Activated CD4-positive, alpha-beta memory T cell treated with anti-CD3 and anti-CD28 coated beads, Interleukin-2, amount 10 ng/mL, durations not matched to agents 7 days and 5 days (primary cell): ENCODE data around the gene PADI1. TPM values are rescaled to one million over a fixed set of nuclear protein-coding genes. Genes with fewer than 3 reads are reported as not detected.

Experiments used
- CTCF ChIA-PET: fragments of 350-600 bp; sonication (Branson Sonifier 250); formaldehyde crosslinking; loops from one replicate; lab custom pipeline; 2021; ENCODE audit warnings: antibody characterized with exemption, inconsistent platforms; lab: Charles Lee
- POLR2A ChIA-PET: fragments of 350-600 bp; sonication (Branson Sonifier 250); formaldehyde crosslinking; loops from one replicate; lab custom pipeline; 2021; ENCODE audit warnings: antibody characterized with exemption; lab: Charles Lee
- DNase-seq: peaks from one replicate; pipeline ENCODE4 v3.0.0-alpha.2; 2020
- H3K27ac Mint-ChIP-seq: one replicate; pipeline ENCODE4 v1.8.0; 2021; ENCODE audit warnings: mild to moderate bottlenecking, mixed read lengths
- H3K27me3 Mint-ChIP-seq: one replicate; pipeline ENCODE4 v1.8.0; 2021; ENCODE audit warnings: mixed read lengths
- H3K36me3 Mint-ChIP-seq: one replicate; pipeline ENCODE4 v1.8.0; 2021; ENCODE audit warnings: low read depth, mixed read lengths
- H3K4me1 Mint-ChIP-seq: one replicate; pipeline ENCODE4 v1.8.0; 2021; ENCODE audit warnings: mixed read lengths
- H3K4me3 Mint-ChIP-seq: one replicate; pipeline ENCODE4 v1.8.0; 2021; ENCODE audit warnings: mild to moderate bottlenecking, mixed read lengths
- H3K9me3 Mint-ChIP-seq: one replicate; pipeline ENCODE4 v1.8.0; 2021; ENCODE audit warnings: mixed read lengths
- total RNA-seq, 2 experiments: library from RNA; stranded (reverse); gene quantifications; one replicate each; pipeline ENCODE4 v1.2.3, GENCODE V29; 2021

The PADI1 gene
- total RNA-seq, 2 experiments from 2014 or later = not detected

DNA sequence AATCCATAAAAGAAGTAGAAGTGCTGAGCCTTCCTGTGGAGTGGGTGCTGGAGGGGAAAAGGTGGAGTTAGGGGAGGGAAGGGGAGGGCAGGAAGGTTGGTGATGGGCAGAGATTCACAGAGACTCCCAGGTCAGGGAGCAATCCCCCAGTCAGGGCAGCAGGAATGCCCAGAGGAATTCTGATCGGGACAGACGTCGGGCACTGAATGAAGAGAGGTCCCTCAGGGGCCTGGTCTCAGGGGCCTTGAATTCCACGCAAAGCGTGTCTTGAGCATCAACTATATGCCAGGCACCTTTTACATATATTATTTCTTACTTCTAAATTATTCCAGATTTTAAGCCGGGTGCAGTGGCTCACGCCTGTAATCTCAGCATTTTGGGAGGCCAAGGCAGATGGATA is 7.2 kb upstream of the PADI1 start:
- DNase-seq = no peak
- CTCF ChIA-PET = no interaction called here
- H3K36me3 Mint-ChIP-seq = no peaks in the 10 kb centered on the region

GRCh38 chr1:17198476-17199258 is 6.3 kb upstream of the PADI1 start:
- no peak overlapping the region for H3K27ac Mint-ChIP-seq
- no peak for DNase-seq
- POLR2A ChIA-PET = no interaction called here

More for the DNA sequence above, 7.2 kb upstream of the PADI1 start:
- POLR2A ChIA-PET = no interaction called here
- H3K4me1 Mint-ChIP-seq = peaks cover 18% of the 10 kb centered on the region
- H3K4me3 Mint-ChIP-seq = no peak overlapping the region
- no peak overlapping the region for H3K27ac Mint-ChIP-seq
- H3K27me3 Mint-ChIP-seq = peaks cover 5% of the 10 kb centered on the region
- H3K9me3 Mint-ChIP-seq = no peaks in the 10 kb centered on the region

GRCh38 chr1:17199267-17200044 is 5.5 kb upstream of the PADI1 start:
- peaks cover 28% of the 10 kb centered on the region for H3K4me1 Mint-ChIP-seq
- POLR2A ChIA-PET = no interaction called here

More at GRCh38 chr1:17198476-17199258, 6.3 kb upstream of the PADI1 start:
- CTCF ChIA-PET = no interaction called here
- no peak overlapping the region for H3K4me3 Mint-ChIP-seq
- H3K9me3 Mint-ChIP-seq = no peaks in the 10 kb centered on the region
- H3K27me3 Mint-ChIP-seq = peaks cover 11% of the 10 kb centered on the region
- H3K4me1 Mint-ChIP-seq = peaks cover 25% of the 10 kb centered on the region
- H3K36me3 Mint-ChIP-seq = no peaks in the 10 kb centered on the region

GRCh38 chr1:17200246-17200645 is 4.7 kb upstream of the PADI1 start:
- H3K27me3 Mint-ChIP-seq = peaks cover 13% of the 10 kb centered on the region
- no peaks in the 10 kb centered on the region for H3K9me3 Mint-ChIP-seq
- H3K27ac Mint-ChIP-seq = no peak overlapping the region
- ChIA-PET POLR2A (no interaction called here), CTCF (interaction anchor here (0.6 kb wide), 1 partner anchor 75 kb away, joined by 3 read pairs; no protein-coding TSS in a partner anchor)
- DNase-seq = no peak
- H3K4me1 Mint-ChIP-seq = peaks cover 30% of the 10 kb centered on the region
- no peak overlapping the region for H3K4me3 Mint-ChIP-seq
- no peaks in the 10 kb centered on the region for H3K36me3 Mint-ChIP-seq

More at GRCh38 chr1:17199267-17200044, 5.5 kb upstream of the PADI1 start:
- Mint-ChIP-seq H3K9me3 (no peaks in the 10 kb centered on the region), H3K27me3 (peaks cover 13% of the 10 kb centered on the region), H3K4me3 (no peak overlapping the region), H3K36me3 (no peaks in the 10 kb centered on the region), H3K27ac (no peak overlapping the region)
- CTCF ChIA-PET = interaction anchor here (0.6 kb wide), 1 partner anchor 74 kb away, joined by 3 read pairs; no protein-coding TSS in a partner anchor
- DNase-seq = no peak

- H3K27me3 Mint-ChIP-seq = peaks cover 16% of the 10 kb centered on the region
- peaks cover 32% of the 10 kb centered on the region for H3K4me1 Mint-ChIP-seq
- DNase-seq = no peak
- no peak overlapping the region for H3K4me3 Mint-ChIP-seq
- CTCF ChIA-PET = no interaction called here
- POLR2A ChIA-PET = interaction anchor here (0.9 kb wide), 1 partner anchor 14 kb away, joined by 3 read pairs; no protein-coding TSS in a partner anchor
- no peak overlapping the region for H3K27ac Mint-ChIP-seq
- H3K9me3 Mint-ChIP-seq = no peaks in the 10 kb centered on the region
- no peaks in the 10 kb centered on the region for H3K36me3 Mint-ChIP-seq
Observed at GRCh38 chr1:17200756-17201155, 4.2 kb upstream of the PADI1 start.

DNA sequence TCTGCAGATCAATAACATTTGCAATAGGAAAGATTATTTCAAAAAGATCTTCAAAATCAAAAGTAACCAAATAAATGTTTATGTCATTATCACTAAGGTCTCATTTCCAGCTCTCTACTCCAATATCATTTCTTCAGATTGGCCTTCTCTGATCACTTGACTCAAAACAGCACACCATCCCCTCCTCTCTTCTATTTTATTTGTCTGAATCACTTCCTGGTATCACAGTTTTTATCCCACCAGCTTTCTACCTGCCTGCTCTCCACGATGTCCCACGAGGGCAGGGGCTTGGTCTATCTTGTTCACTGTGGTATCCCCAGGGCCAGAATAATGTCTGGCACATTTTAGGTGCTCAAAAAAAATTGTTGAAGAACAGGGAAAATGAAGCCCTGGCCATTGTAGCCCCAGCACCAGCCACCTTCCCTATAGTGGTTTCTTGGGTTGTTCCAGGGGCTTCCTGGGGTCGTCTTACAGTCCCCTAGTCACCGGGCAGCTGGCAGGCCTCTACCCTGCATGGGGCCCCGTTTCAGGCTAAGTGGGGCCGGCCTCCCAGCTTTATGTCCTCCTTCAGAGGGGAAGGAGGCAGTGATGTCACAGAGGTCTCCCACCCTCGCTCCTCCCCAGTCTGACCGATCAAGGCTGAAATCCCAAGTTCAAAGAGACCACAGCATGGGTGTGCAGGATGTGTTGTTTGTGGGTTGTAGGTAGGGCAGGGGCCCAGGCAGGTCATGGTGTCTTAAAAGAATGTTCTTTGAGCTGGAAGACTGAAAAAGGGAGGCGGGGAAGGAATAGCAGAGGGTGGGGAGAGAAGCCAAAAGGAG is 3.5 kb upstream of the PADI1 start:
- Mint-ChIP-seq H3K4me3 (peak overlapping the region; percentile 3), H3K36me3 (no peaks in the 10 kb centered on the region), H3K27me3 (peaks cover 22% of the 10 kb centered on the region), H3K4me1 (peaks cover 32% of the 10 kb centered on the region), H3K9me3 (no peaks in the 10 kb centered on the region), H3K27ac (peak overlapping the region; percentile 2)
- ChIA-PET CTCF (no interaction called here), POLR2A (interaction anchor here (0.9 kb wide), 1 partner anchor 13 kb away, joined by 3 read pairs; no protein-coding TSS in a partner anchor)
- peak; percentile 20 for DNase-seq

GRCh38 chr1:17205652-17206051 is 724 bp downstream of the PADI1 start:
- no peaks in the 10 kb centered on the region for H3K9me3 Mint-ChIP-seq
- H3K27me3 Mint-ChIP-seq = peaks cover 20% of the 10 kb centered on the region
- peaks cover 45% of the 10 kb centered on the region for H3K4me1 Mint-ChIP-seq
- H3K36me3 Mint-ChIP-seq = no peaks in the 10 kb centered on the region
- ChIA-PET POLR2A (no interaction called here), CTCF (no interaction called here)
- no peak overlapping the region for H3K27ac Mint-ChIP-seq
- no peak overlapping the region for H3K4me3 Mint-ChIP-seq
- DNase-seq = no peak

DNA sequence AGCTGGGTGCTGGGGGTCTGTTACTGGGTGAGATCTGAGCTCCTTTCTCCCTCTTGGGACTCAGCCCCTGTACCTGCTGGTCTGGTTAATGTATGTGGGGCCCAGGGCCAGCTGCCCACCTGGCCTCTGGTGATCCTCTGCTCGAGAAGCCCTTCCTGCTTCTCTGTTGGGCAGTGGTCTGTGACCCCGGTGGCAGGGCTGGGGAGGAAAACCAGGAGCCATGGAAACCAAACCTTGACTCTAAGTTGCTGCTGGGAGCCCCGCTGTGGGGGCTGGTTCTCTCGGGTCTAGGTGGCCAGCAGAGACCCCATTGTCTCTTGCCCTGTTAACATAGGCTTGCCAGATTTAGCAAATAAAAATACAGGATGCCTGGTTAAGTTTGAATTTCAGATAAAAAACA is 1.3 kb downstream of the PADI1 start:
- H3K9me3 Mint-ChIP-seq = no peaks in the 10 kb centered on the region
- CTCF ChIA-PET = no interaction called here
- peaks cover 20% of the 10 kb centered on the region for H3K27me3 Mint-ChIP-seq
- H3K4me3 Mint-ChIP-seq = no peak overlapping the region
- no peak overlapping the region for H3K27ac Mint-ChIP-seq
- DNase-seq = no peak
- H3K4me1 Mint-ChIP-seq = peaks cover 42% of the 10 kb centered on the region
- POLR2A ChIA-PET = no interaction called here
- H3K36me3 Mint-ChIP-seq = no peaks in the 10 kb centered on the region

- ChIA-PET POLR2A (no interaction called here), CTCF (interaction anchor here (1.0 kb wide), 1 partner anchor 30 kb away, joined by 5 read pairs; no protein-coding TSS in a partner anchor)
- H3K27ac Mint-ChIP-seq = no peak overlapping the region
- H3K27me3 Mint-ChIP-seq = peaks cover 20% of the 10 kb centered on the region
- DNase-seq = no peak
- H3K9me3 Mint-ChIP-seq = no peaks in the 10 kb centered on the region
- no peaks in the 10 kb centered on the region for H3K36me3 Mint-ChIP-seq
- no peak overlapping the region for H3K4me3 Mint-ChIP-seq
- peaks cover 35% of the 10 kb centered on the region for H3K4me1 Mint-ChIP-seq
Observed at GRCh38 chr1:17207046-17207445, 2.1 kb downstream of the PADI1 start.

DNA sequence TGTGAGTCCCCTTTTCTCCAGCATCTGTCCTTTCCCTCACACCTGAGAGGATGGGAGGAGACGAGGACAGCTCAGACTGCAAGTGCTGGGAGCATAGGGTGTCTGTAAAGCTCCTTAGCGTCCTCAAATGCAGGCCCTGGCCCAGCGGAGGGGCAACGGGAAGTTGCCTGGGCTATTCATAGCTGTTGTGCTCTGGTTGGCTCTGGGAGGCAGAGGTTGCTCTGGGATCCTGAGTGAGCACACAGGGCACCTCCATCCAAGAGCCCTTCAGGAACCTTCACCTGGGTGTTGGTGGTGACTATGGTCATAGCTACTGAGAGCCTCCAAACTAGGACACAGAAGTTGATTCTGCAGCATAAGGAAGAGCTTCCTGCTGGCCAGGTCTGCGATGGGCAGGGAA is 2.6 kb downstream of the PADI1 start:
- H3K27ac Mint-ChIP-seq = no peak overlapping the region
- ChIA-PET CTCF (interaction anchor here (1.0 kb wide), 1 partner anchor 29 kb away, joined by 5 read pairs; no protein-coding TSS in a partner anchor), POLR2A (no interaction called here)
- no peaks in the 10 kb centered on the region for H3K9me3 Mint-ChIP-seq
- DNase-seq = no peak
- H3K4me1 Mint-ChIP-seq = peaks cover 38% of the 10 kb centered on the region
- H3K36me3 Mint-ChIP-seq = no peaks in the 10 kb centered on the region
- no peak overlapping the region for H3K4me3 Mint-ChIP-seq
- H3K27me3 Mint-ChIP-seq = peaks cover 23% of the 10 kb centered on the region

GRCh38 chr1:17207966-17208418 is 3.1 kb downstream of the PADI1 start:
- peaks cover 24% of the 10 kb centered on the region for H3K27me3 Mint-ChIP-seq
- H3K36me3 Mint-ChIP-seq = no peaks in the 10 kb centered on the region
- peak; percentile 56 for DNase-seq
- H3K4me3 Mint-ChIP-seq = no peak overlapping the region
- CTCF ChIA-PET = interaction anchor here (1.0 kb wide), 1 partner anchor 29 kb away, joined by 5 read pairs; no protein-coding TSS in a partner anchor
- POLR2A ChIA-PET = no interaction called here
- H3K27ac Mint-ChIP-seq = no peak overlapping the region
- H3K9me3 Mint-ChIP-seq = no peaks in the 10 kb centered on the region
- H3K4me1 Mint-ChIP-seq = peaks cover 39% of the 10 kb centered on the region

GRCh38 chr1:17208546-17208945 is 3.6 kb downstream of the PADI1 start:
- H3K27me3 Mint-ChIP-seq = peaks cover 27% of the 10 kb centered on the region
- no peaks in the 10 kb centered on the region for H3K36me3 Mint-ChIP-seq
- no peak for DNase-seq
- H3K9me3 Mint-ChIP-seq = no peaks in the 10 kb centered on the region
- H3K4me3 Mint-ChIP-seq = no peak overlapping the region
- no peak overlapping the region for H3K27ac Mint-ChIP-seq
- peaks cover 41% of the 10 kb centered on the region for H3K4me1 Mint-ChIP-seq
- ChIA-PET CTCF (no interaction called here), POLR2A (no interaction called here)
